SK-N-SH (cell line): Measurements from ENCODE around the gene RARB. TPM values are rescaled to one million over a fixed set of nuclear protein-coding genes. Genes with fewer than 3 reads are reported as not detected.

Experiments
- CTCF ChIA-PET: fragments of 300-600, 350-600 bp; formaldehyde crosslinking; extraction: SDS; loops from one replicate; lab custom pipeline; 2021; lab: Yijun Ruan, JAX
- POLR2A ChIA-PET: fragments of 350-600 bp; sonication (Branson Sonifier 250); formaldehyde crosslinking; extraction: SDS; loops from one replicate; lab custom pipeline; 2020; ENCODE audit warnings: antibody characterized with exemption, inconsistent platforms; lab: Yijun Ruan, JAX
- DNase-seq: peaks from one replicate; pipeline ENCODE4 v3.0.0; 2012
- H2AFZ ChIP-seq: fragments of 200-600 bp; sonication (generic); 2 replicates; pipeline ENCODE4 v1.8.1; 2016; ENCODE audit warnings: antibody characterized with exemption, mild to moderate bottlenecking, low read depth
- H3F3A ChIP-seq: fragments of 200-600 bp; sonication (generic); replicated peaks from 2 replicates; pipeline ENCODE3; 2016; ENCODE audit warnings: antibody characterized with exemption, mild to moderate bottlenecking; ENCODE audit not compliant: insufficient read depth
- H3K27ac ChIP-seq, 2 experiments: fragments of 200-500 bp in 1 of 2; fragments of 200-600 bp in 1 of 2; sonication (Bioruptor generic) in 1 of 2; sonication (generic), shearing (Covaris generic) in 1 of 2; 2 replicates each; pipeline versions ENCODE4 v1.5.1 to v1.6.1; 2014 to 2016; ENCODE audit warnings: low read depth in 2 of 2, inconsistent platforms in 1 of 2, low read length in 1 of 2, mild to moderate bottlenecking in 1 of 2, mixed read lengths in 1 of 2
- H3K27me3 ChIP-seq: fragments of 200-600 bp; sonication (generic), shearing (Covaris generic); 2 replicates; pipeline ENCODE4 v1.6.1; 2016; ENCODE audit warnings: mixed run types; ENCODE audit not compliant: insufficient read depth
- H3K36me3 ChIP-seq, 2 experiments: fragments of 200-500 bp in 1 of 2; fragments of 200-600 bp in 1 of 2; sonication (Bioruptor generic) in 1 of 2; sonication (generic) in 1 of 2; replicated peaks in 1 of 2; 2 replicates each; pipeline versions ENCODE3 to v1.5.1; 2014 to 2016; ENCODE audit warnings: low read length in 1 of 2, mild to moderate bottlenecking in 1 of 2; ENCODE audit not compliant: insufficient read depth in 2 of 2, control insufficient read depth in 1 of 2
- H3K4me1 ChIP-seq, 2 experiments: fragments of 200-500 bp in 1 of 2; fragments of 200-600 bp in 1 of 2; sonication (Bioruptor generic) in 1 of 2; sonication (generic), shearing (Covaris generic) in 1 of 2; 2 replicates each; pipeline versions ENCODE4 v1.5.1 to v1.6.1; 2014 to 2016; ENCODE audit warnings: low read depth in 1 of 2, low read length in 1 of 2, mixed run types in 1 of 2; ENCODE audit not compliant: insufficient read depth in 2 of 2, control insufficient read depth in 1 of 2
- H3K4me2 ChIP-seq: fragments of 200-600 bp; sonication (generic), shearing (Covaris generic); 2 replicates; pipeline ENCODE4 v1.6.1; 2017; ENCODE audit warnings: mixed run types
- H3K4me3 ChIP-seq, 2 experiments: fragments of 200-500 bp in 1 of 2; fragments of 200-600 bp in 1 of 2; sonication (Bioruptor generic) in 1 of 2; sonication (generic), shearing (Covaris generic) in 1 of 2; 2 replicates each; pipeline versions ENCODE4 v1.5.1 to v1.8.1; 2014 to 2016; ENCODE audit warnings: low read depth in 2 of 2, inconsistent platforms in 1 of 2, low read length in 1 of 2, mild to moderate bottlenecking in 1 of 2, mixed read lengths in 1 of 2, moderate library complexity in 1 of 2
- H3K79me2 ChIP-seq: fragments of 200-600 bp; sonication (generic); 2 replicates; pipeline ENCODE4 v1.8.1; 2017; ENCODE audit warnings: mild to moderate bottlenecking; ENCODE audit not compliant: insufficient read depth
- H3K9ac ChIP-seq: fragments of 200-600 bp; sonication (generic); 2 replicates; pipeline ENCODE4 v1.6.1; 2017; ENCODE audit warnings: mixed run types
- H3K9me2 ChIP-seq: fragments of 200-600 bp; sonication (generic); 2 replicates; pipeline ENCODE4 v1.6.1; 2017; ENCODE audit warnings: mixed run types
- H3K9me3 ChIP-seq: fragments of 200-600 bp; sonication (generic); 2 replicates; pipeline ENCODE4 v1.6.1; 2017; ENCODE audit warnings: mixed run types, mild to moderate bottlenecking, moderate library complexity
- H4K20me1 ChIP-seq: fragments of 200-600 bp; sonication (generic); 2 replicates; pipeline ENCODE4 v1.6.1; 2017; ENCODE audit warnings: mild to moderate bottlenecking, mixed run types; ENCODE audit not compliant: insufficient read depth
- CHD2 ChIP-seq: fragments of 150-350 bp; IDR thresholded peaks from 2 replicates; pipeline ENCODE4 v1.6.1; 2018; ENCODE audit warnings: low read length; ENCODE audit not compliant: partially characterized antibody
- EZH2phosphoT487 ChIP-seq: fragments of 200-600 bp; sonication (generic); IDR thresholded peaks from 2 replicates; pipeline ENCODE4 v1.6.1; 2017; ENCODE audit warnings: low read depth, mixed run types, mild to moderate bottlenecking, antibody characterized with exemption, moderate library complexity, borderline replicate concordance
- FOXM1 ChIP-seq: IDR thresholded peaks from 2 replicates; pipeline ENCODE4 v1.4.0; 2012; ENCODE audit warnings: low read depth, mild to moderate bottlenecking
- JUND ChIP-seq: IDR thresholded peaks from 2 replicates; pipeline ENCODE4 v1.4.0; 2012
- NFIC ChIP-seq: IDR thresholded peaks from 2 replicates; pipeline ENCODE4 v1.4.0; 2012; ENCODE audit warnings: borderline replicate concordance
- POLR2AphosphoS5 ChIP-seq: IDR thresholded peaks from 2 replicates; pipeline ENCODE4 v1.6.1; 2012; ENCODE audit warnings: low read depth, low read length
- RAD21 ChIP-seq: IDR thresholded peaks from 2 replicates; pipeline ENCODE4 v1.6.1; 2012; ENCODE audit warnings: mild to moderate bottlenecking, low read length
- REST ChIP-seq: IDR thresholded peaks from 2 replicates; pipeline ENCODE4 v1.6.1; 2012; ENCODE audit warnings: mild to moderate bottlenecking, low read depth, low read length, moderate library complexity
- RFX5 ChIP-seq: IDR thresholded peaks from 2 replicates; pipeline ENCODE4 v1.6.1; 2012; ENCODE audit warnings: mild to moderate bottlenecking, improper control_type of control experiment, low read length
- SIN3A ChIP-seq: IDR thresholded peaks from 2 replicates; pipeline ENCODE4 v1.6.1; 2012; ENCODE audit warnings: low read depth, mild to moderate bottlenecking, low read length, moderate library complexity, borderline replicate concordance
- SMC3 ChIP-seq: IDR thresholded peaks from 2 replicates; pipeline ENCODE4 v1.6.1; 2012; ENCODE audit warnings: low read depth, low read length, improper control_type of control experiment
- TAF1 ChIP-seq: IDR thresholded peaks from 2 replicates; pipeline ENCODE4 v1.6.1; 2012; ENCODE audit warnings: low read depth, mild to moderate bottlenecking, low read length, moderate library complexity, borderline replicate concordance
- TEAD4 ChIP-seq: IDR thresholded peaks from 2 replicates; pipeline ENCODE4 v1.4.0; 2012; ENCODE audit warnings: mild to moderate bottlenecking, borderline replicate concordance; ENCODE audit not compliant: insufficient read depth
- WGBS: methylation state at CpG from one replicate; pipeline ENCODE4 v1.1.6; 2017; ENCODE audit warnings: low lambda C conversion rate; 5-methylcytosine and 5-hydroxymethylcytosine counted together
- polyA plus RNA-seq, 3 experiments: library from polyadenylated mRNA; depleted of rRNA; stranded (reverse); fragments of >200 nt; gene quantifications; 2 replicates each; pipeline ENCODE4 v1.2.3, GENCODE V29; 2012
- TF ChIP-seq, protein P1 (sequence below): IDR thresholded peaks from 2 replicates; pipeline ENCODE4 v1.4.0; 2012; ENCODE audit warnings: low read depth, borderline replicate concordance
- TF ChIP-seq, protein P2 (sequence below): fragments of 150-350 bp; IDR thresholded peaks from 2 replicates; pipeline ENCODE4 v1.6.1; 2016; ENCODE audit warnings: mild to moderate bottlenecking, low read depth, low read length
- TF ChIP-seq, protein P3 (sequence below): IDR thresholded peaks from 2 replicates; pipeline ENCODE4 v1.4.0; 2012; ENCODE audit warnings: low read depth
- TF ChIP-seq, protein P4 (sequence below): IDR thresholded peaks from 2 replicates; pipeline ENCODE4 v1.4.0; 2012; ENCODE audit warnings: low read depth, borderline replicate concordance

Gene RARB
- polyA plus RNA-seq, 1 of the 3 experiments (the other 2 are of a cell fraction) = 10.7 TPM

GRCh38 chr3:25573386-25574171 lies 145.5 kb downstream of the RARB start (continued):
- TF ChIP-seq TEAD4 (no peak), CHD2 (peak; percentile 7), RFX5 (peak; percentile 28; the same call in 1 of the 2 replicates), POLR2AphosphoS5 (peak; percentile 22; the same call in 1 of the 2 replicates), FOXM1 (peak; percentile 63; the same call in 1 of the 2 replicates), NFIC (peak; percentile 67; the same call in 1 of the 2 replicates), RAD21 (peak; percentile 36)
- TF ChIP-seq, protein P1, sequence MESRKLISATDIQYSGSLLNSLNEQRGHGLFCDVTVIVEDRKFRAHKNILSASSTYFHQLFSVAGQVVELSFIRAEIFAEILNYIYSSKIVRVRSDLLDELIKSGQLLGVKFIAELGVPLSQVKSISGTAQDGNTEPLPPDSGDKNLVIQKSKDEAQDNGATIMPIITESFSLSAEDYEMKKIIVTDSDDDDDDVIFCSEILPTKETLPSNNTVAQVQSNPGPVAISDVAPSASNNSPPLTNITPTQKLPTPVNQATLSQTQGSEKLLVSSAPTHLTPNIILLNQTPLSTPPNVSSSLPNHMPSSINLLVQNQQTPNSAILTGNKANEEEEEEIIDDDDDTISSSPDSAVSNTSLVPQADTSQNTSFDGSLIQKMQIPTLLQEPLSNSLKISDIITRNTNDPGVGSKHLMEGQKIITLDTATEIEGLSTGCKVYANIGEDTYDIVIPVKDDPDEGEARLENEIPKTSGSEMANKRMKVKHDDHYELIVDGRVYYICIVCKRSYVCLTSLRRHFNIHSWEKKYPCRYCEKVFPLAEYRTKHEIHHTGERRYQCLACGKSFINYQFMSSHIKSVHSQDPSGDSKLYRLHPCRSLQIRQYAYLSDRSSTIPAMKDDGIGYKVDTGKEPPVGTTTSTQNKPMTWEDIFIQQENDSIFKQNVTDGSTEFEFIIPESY = no peak; the same call in 1 of the 2 replicates
- TF ChIP-seq, protein P2, sequence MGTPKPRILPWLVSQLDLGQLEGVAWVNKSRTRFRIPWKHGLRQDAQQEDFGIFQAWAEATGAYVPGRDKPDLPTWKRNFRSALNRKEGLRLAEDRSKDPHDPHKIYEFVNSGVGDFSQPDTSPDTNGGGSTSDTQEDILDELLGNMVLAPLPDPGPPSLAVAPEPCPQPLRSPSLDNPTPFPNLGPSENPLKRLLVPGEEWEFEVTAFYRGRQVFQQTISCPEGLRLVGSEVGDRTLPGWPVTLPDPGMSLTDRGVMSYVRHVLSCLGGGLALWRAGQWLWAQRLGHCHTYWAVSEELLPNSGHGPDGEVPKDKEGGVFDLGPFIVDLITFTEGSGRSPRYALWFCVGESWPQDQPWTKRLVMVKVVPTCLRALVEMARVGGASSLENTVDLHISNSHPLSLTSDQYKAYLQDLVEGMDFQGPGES = no peak

DNA sequence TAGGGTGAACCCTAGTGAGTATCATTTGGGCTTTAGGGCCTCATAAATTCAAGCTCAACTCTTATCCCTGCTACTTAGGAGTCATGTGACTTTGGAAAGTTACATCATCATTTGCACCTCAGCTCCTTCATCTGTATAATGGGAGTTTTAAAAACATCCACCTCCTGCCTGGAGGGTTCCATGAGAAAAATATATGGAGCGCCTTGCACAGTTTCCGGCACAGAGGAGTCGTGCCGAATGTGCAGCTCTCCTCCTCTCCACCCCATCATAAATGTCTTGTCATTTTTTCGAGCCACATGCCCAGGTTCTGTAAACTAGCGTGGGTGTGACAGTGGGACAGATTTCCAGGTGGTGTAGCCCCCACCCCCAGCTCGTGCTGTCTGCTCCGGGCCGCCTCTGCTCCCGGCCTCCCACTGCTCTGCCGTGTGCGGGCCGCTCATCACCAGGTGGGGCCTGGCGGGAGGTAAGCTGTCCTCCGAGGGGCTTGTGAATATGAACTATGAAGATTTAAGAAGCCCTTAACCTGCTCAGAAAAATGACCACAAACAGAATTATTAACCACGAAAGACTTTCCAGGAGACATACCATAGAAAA lies 146.2 kb downstream of the RARB start:
- POLR2A ChIA-PET = no interaction called here
- H3K36me3 ChIP-seq = peaks cover 0 to 6% of the 10 kb centered on the region in 2 experiments
- no peak for DNase-seq
- H3K9me2 ChIP-seq = no peaks in the 10 kb centered on the region
- peak overlapping the region; percentile 72 for H3K4me2 ChIP-seq
- H4K20me1 ChIP-seq = no peaks in the 10 kb centered on the region
- peak overlapping the region; percentile 93 to 95 for H3K27ac ChIP-seq
- peaks cover 32% of the 10 kb centered on the region for H3F3A ChIP-seq
- H3K79me2 ChIP-seq = peaks cover 19% of the 10 kb centered on the region; the same call in 1 of the 2 replicates
- H2AFZ ChIP-seq = no peak overlapping the region
- peaks cover 15 to 29% of the 10 kb centered on the region in 2 experiments for H3K4me1 ChIP-seq
- no peaks in the 10 kb centered on the region for H3K27me3 ChIP-seq
- WGBS = over 99% methylated on average over 8 of the region's 16 CpGs
- H3K9me3 ChIP-seq = no peaks in the 10 kb centered on the region
- H3K4me3 ChIP-seq = no peak overlapping the region
- CTCF ChIA-PET = interaction anchor here (0.7 to 6.1 kb wide), 5 partner anchors 13 to 801 kb away, joined by 3 to 26 read pairs (median 4); no protein-coding TSS in a partner anchor
- H3K9ac ChIP-seq = peak overlapping the region; percentile 71
- TF ChIP-seq, protein P2 = no peak
- TF ChIP-seq JUND (no peak), TAF1 (no peak), SMC3 (no peak), SIN3A (no peak), POLR2AphosphoS5 (no peak), EZH2phosphoT487 (no peak), REST (no peak)
- TF ChIP-seq, protein P3, sequence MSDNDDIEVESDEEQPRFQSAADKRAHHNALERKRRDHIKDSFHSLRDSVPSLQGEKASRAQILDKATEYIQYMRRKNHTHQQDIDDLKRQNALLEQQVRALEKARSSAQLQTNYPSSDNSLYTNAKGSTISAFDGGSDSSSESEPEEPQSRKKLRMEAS = no peak
- TF ChIP-seq, protein P4, sequence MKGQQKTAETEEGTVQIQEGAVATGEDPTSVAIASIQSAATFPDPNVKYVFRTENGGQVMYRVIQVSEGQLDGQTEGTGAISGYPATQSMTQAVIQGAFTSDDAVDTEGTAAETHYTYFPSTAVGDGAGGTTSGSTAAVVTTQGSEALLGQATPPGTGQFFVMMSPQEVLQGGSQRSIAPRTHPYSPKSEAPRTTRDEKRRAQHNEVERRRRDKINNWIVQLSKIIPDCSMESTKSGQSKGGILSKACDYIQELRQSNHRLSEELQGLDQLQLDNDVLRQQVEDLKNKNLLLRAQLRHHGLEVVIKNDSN = no peak
